ENCODE results near the gene CD59. TPM values are rescaled to one million over a fixed set of nuclear protein-coding genes. Genes with fewer than 3 reads are reported as not detected.
"Not testable (repeated sequence)": the region's sequence is repeated elsewhere in the genome, so short reads cannot be mapped to it uniquely, and the experiment has no call there.

The CD59 gene
- total RNA-seq, 1 experiment from 2014 or later, result 468 TPM

DNA sequence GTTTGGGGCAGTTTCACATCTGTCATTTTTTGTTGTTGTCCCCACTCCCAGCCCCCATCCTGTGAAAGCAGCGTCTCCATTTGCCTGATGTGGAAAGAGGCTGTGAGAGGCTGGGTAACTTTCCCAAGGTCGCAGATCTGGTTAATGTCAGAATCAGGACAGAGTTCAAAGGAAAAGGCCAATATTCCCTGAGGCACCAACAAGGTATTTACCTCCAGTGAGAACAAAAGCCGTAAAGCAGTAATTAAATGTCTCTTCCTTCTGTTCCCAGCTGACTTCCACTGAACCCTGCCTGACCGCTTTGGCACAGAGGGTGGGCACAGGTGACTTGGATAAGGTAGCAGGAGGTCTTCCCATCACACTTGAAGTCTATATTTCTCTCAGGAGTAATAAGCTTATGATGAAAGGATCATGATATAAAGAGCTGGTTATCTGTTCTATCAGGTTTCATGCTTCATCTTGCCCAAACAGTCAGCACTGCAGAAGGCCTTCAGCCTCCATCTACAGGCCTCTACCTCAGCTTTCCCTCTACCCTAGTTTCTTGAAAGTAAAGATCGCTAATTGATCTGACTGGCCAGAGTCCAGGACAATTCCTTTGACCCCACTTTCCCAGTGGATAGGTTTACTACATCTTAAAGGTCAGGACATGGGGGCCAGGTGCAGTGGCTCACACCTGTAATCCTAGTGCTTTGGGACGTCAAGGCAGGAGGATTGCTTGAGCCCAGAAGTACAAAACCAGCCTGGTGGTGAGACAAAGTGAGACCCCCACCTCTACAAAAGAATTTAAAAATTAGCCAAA is 45.0 kb downstream of the CD59 start:
- Histone ChIP-seq H3K36me3 (no peaks in the 10 kb centered on the region), H3K4me3 (no peak overlapping the region), H3K27me3 (replicated peaks) (no peaks in the 10 kb centered on the region), H3K9me3 (replicated peaks) (peaks cover 3% of the 10 kb centered on the region; the same call in 1 of the 2 replicates), H3K4me1 (replicated peaks) (peaks cover 67% of the 10 kb centered on the region), H3K27ac (peak overlapping the region; percentile 93)
- no peak for DNase-seq (ENCODE audit: low read depth in 1 of 2, low spot score in 2 of 2)

DNA sequence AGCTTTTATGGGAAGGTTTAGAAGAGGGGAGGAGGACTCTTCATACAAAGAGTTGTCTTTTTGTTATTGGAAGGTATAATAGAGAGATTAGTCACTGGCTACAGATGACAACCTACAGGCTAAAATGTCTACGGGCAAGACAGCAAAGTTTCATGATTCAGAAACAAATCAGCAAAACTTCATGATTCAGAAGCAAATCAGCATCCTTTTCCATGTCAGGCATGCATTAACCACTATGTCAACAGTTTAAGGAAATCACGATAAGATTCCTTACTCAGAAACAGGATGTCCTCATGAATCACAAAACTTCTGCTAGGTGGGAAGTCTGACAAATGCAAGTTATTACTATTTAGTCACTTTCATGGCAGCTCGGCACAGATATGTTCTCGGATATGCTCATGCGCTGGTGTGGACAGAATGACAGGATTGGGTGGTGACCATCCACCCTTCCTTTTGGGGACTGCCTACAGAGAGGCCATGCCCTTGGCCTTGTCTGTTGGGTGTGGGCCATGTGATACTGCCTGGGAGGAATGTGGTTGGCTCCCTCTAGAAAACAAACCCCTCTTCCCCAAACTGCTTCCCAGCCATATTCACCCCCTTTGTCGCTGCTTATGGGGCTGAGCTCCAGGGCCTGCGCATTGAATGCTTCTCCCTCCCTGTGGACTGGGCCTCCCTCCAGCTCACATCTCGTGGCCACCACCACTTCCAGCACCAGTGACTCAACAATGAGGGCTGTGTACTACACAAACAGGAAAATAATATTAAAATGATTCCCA is 45.7 kb downstream of the CD59 start:
- Histone ChIP-seq H3K27me3 (replicated peaks) (no peaks in the 10 kb centered on the region), H3K9me3 (replicated peaks) (peaks cover 3% of the 10 kb centered on the region; the same call in 1 of the 2 replicates), H3K27ac (peak overlapping the region; percentile 93), H3K4me1 (replicated peaks) (peaks cover 67% of the 10 kb centered on the region), H3K36me3 (no peaks in the 10 kb centered on the region), H3K4me3 (no peak overlapping the region)
- peak; percentile 93 to 97 for DNase-seq (ENCODE audit: low read depth in 1 of 2, low spot score in 2 of 2)

DNA sequence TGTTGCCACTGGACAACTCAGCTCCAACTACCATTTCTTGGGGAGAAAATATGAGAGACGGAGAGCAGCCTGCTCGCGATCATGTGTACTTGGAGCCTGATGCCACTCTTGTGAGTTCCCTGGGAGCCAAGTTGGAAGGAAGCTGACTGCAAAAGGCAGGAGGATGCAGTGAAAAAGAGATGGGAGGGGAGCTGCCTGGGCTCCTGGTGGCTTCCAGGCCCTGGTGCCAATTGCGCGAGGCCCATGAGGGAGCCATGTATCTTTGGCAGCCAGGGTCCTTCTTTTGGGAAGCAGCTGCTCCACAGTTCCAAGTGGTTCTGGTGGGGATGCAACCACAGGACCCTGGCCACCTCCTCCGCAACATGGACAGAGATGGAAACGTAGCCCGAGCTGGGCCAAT is 46.7 kb downstream of the CD59 start:
- no peaks in the 10 kb centered on the region for H3K36me3 ChIP-seq
- H3K27me3 ChIP-seq (replicated peaks), result no peaks in the 10 kb centered on the region
- H3K27ac ChIP-seq, result peak overlapping the region; percentile 93
- peak in 1 of 2 experiments; percentile 35 for DNase-seq (ENCODE audit: low read depth in 1 of 2, low spot score in 2 of 2)
- no peak overlapping the region for H3K4me3 ChIP-seq
- peaks cover 62% of the 10 kb centered on the region for H3K4me1 ChIP-seq (replicated peaks)
- peaks cover 3% of the 10 kb centered on the region; the same call in 1 of the 2 replicates for H3K9me3 ChIP-seq (replicated peaks)

DNA sequence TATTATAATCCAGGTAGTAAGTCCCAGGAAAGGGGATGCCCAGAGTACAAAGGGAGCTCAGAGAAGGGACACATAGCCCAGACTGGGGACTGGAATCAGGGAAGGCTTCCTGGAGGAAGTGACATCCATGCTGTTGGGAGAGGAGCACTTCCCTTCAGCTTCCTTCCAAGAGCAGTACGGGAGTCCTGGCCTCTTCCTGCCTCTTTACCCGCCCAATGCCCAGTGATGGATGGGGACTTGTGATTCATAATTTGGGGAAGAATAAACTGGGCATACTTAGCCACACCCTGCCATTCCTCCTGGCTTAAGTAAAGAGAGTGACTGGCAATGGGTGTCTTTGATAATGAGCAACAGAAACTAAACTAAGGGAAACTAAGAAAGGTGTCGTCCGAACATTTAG is 47.1 kb downstream of the CD59 start:
- Histone ChIP-seq H3K27ac (peak overlapping the region; percentile 93), H3K4me1 (replicated peaks) (peaks cover 58% of the 10 kb centered on the region), H3K36me3 (no peaks in the 10 kb centered on the region), H3K4me3 (no peak overlapping the region), H3K27me3 (replicated peaks) (no peaks in the 10 kb centered on the region), H3K9me3 (replicated peaks) (peaks cover 3% of the 10 kb centered on the region; the same call in 1 of the 2 replicates)
- no peak for DNase-seq (ENCODE audit: low read depth in 1 of 2, low spot score in 2 of 2)

DNA sequence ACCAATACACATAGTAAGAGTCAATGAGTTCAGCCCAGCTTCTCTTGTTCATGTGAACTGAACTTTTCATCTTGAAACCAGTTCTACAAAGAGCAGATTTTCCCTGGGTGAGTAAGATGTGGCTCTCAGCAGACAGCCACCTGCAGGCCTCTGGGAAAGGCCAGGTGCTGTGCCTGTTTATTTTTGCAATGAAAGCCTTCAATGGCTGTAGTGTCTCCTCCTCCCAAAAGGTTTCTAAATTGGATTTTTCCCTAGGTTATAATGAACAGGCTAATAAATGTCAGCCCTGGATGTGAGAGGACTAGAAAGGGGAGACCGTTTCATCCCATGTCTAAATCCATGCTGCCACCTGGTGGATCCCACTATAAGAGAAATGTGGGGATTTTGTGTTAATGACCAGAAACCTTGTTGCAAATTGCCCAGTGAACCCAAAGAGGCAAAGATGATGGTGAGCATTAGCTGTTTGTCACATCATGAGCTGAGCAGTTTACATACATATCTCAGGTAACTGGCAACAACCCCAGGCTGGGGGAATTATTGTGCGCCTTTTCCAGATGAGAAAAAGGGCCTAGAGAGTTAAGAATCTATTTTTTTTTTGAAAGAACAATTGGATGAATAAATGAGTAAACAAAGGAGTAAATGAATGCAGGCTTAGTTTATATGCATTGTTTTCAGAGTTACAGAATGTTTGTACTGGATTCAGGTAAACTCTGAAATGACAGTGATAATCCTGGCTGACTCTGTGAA is 48.3 kb downstream of the CD59 start:
- Histone ChIP-seq H3K27ac (no peak overlapping the region), H3K4me1 (replicated peaks) (peaks cover 47% of the 10 kb centered on the region), H3K4me3 (no peak overlapping the region), H3K9me3 (replicated peaks) (peaks cover 3% of the 10 kb centered on the region; the same call in 1 of the 2 replicates), H3K36me3 (no peaks in the 10 kb centered on the region), H3K27me3 (replicated peaks) (no peaks in the 10 kb centered on the region)
- DNase-seq (ENCODE audit: low read depth in 1 of 2, low spot score in 2 of 2), result peak in 1 of 2 experiments; percentile 62

DNA sequence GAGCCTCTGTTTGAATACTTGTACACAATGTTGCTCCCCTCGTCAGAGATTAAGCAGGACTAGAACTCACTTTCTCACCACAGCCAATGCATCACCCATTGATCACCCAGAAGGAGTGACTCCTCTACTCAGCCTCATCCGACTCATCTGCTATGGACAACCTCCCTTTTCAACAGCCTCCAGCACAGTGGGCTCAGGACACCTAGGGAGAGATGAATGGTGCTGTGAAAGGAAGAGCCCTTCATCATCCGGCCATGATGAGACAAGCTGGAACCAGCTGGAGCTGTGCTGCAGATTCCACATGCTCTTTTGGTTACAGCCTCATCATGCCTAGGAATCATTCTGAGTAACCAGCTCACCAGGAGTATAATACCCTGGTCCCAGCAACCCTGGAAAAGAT is 51.1 kb downstream of the CD59 start:
- Histone ChIP-seq H3K9me3 (replicated peaks) (peaks cover 3% of the 10 kb centered on the region; the same call in 1 of the 2 replicates), H3K4me3 (no peak overlapping the region), H3K4me1 (replicated peaks) (peaks cover 22% of the 10 kb centered on the region), H3K36me3 (no peaks in the 10 kb centered on the region), H3K27ac (no peak overlapping the region), H3K27me3 (replicated peaks) (no peaks in the 10 kb centered on the region; the same call in 1 of the 2 replicates)
- DNase-seq (ENCODE audit: low read depth in 1 of 2, low spot score in 2 of 2), result no peak

DNA sequence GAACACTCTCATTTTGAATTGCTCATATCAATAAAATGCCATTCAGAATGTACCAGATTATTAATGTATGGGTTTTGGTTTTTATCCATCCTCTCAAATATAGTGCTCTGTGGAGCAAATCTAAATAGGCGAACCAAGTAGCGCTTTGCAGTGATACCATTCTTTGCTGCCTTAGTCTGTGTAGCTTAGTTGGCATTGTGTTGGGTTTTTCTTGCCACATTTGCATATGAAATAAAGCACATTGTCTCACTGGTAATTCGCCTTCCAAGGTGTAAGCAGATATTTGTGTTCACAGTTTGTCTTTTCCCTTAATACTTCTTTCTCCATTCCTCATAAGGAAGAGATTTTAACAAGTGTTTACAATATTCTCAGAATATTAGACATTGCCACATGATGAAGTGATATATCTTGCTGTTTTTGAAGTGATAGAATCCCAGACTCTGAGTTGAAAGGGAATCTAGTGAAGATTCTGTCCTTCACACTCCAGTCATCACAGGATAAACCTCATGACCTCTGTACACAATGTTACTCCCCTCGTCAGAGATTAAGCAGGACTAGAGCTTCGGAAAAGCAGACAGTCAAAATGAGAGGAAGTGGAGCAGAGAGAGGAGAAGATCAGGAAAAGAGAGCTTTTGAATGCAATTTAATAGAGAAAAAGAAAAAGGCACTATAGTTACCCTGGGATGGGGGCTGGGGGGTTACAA is 52.1 kb downstream of the CD59 start:
- no peak overlapping the region for H3K27ac ChIP-seq
- peaks cover 13% of the 10 kb centered on the region for H3K4me1 ChIP-seq (replicated peaks)
- no peak for DNase-seq (ENCODE audit: low read depth in 1 of 2, low spot score in 2 of 2)
- H3K9me3 ChIP-seq (replicated peaks), result peaks cover 3% of the 10 kb centered on the region; the same call in 1 of the 2 replicates
- H3K27me3 ChIP-seq (replicated peaks), result no peaks in the 10 kb centered on the region; the same call in 1 of the 2 replicates
- no peaks in the 10 kb centered on the region for H3K36me3 ChIP-seq
- H3K4me3 ChIP-seq, result no peak overlapping the region

DNA sequence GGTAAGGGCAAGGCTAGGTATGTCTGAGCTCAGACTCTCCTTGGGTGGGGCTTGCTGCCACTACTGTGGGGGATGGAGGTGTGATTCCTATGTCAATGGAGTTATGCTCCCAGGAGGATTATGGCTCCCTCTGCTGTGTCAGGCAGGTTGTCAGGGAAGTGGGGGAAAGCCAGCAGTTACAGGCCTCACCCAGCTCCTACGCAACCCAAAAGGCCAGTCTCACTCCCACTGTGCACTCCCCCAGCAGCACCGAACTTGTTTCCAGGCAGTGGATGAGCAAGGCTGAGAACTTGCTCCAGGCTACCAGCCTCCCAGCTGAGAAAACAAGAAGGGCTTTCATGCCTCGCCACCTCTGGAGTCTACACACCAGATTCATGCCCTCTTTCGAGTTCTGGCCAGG is 53.8 kb downstream of the CD59 start:
- Histone ChIP-seq H3K27ac (no peak overlapping the region), H3K36me3 (no peaks in the 10 kb centered on the region), H3K4me3 (no peak overlapping the region), H3K9me3 (replicated peaks) (peaks cover 1% of the 10 kb centered on the region; the same call in 1 of the 2 replicates), H3K27me3 (replicated peaks) (no peaks in the 10 kb centered on the region; the same call in 1 of the 2 replicates), H3K4me1 (replicated peaks) (no peaks in the 10 kb centered on the region)
- no peak for DNase-seq (ENCODE audit: low read depth in 1 of 2, low spot score in 2 of 2)

DNA sequence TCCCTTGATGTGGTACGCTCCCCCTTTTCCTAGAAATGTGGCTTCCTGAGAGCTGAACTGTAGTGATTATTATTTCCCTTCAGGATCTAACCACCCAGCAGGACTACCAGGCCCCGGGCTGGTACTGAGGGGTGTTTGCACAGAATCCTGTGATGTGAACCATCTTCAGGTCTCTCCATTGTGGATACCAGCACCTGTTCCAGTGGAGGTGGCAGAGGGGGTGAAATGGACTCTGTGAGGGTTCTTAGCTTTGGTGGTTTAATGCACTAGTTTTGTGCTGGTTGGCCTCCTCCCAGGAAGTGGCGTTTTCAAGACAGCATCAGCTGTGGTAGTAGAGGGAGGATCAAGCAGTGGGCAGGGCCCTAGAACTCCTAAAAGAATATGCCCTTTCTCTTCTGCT is 54.2 kb downstream of the CD59 start:
- no peaks in the 10 kb centered on the region for H3K9me3 ChIP-seq (replicated peaks)
- no peak overlapping the region for H3K27ac ChIP-seq
- no peaks in the 10 kb centered on the region for H3K36me3 ChIP-seq
- H3K27me3 ChIP-seq (replicated peaks), result no peaks in the 10 kb centered on the region; the same call in 1 of the 2 replicates
- no peak for DNase-seq (ENCODE audit: low read depth in 1 of 2, low spot score in 2 of 2)
- H3K4me3 ChIP-seq, result no peak overlapping the region
- no peaks in the 10 kb centered on the region for H3K4me1 ChIP-seq (replicated peaks)

DNA sequence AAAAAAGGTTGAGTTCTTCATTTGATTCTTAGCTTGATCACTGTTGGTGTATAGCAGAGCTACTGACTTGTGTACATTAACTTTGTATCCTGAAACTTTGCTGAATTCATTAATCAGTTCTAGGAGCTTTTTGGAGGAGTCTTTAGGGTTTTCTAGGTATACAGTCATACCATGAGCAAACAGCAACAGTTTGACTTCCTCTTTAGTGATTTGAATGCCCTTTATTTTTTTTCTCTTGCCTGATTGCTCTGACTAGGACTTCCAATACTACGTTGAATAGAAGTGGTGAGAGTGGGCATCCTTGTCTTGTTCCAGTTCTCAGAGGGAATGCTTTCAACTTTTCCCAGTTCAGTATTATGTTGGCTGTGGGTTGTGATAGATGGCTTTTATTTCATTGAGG is 57.6 kb downstream of the CD59 start:
- not testable (repeated sequence) for H3K4me1 ChIP-seq (replicated peaks); H3K27me3 ChIP-seq (replicated peaks); DNase-seq (ENCODE audit: low read depth in 1 of 2, low spot score in 2 of 2); H3K4me3 ChIP-seq; H3K36me3 ChIP-seq; H3K9me3 ChIP-seq (replicated peaks); H3K27ac ChIP-seq

DNA sequence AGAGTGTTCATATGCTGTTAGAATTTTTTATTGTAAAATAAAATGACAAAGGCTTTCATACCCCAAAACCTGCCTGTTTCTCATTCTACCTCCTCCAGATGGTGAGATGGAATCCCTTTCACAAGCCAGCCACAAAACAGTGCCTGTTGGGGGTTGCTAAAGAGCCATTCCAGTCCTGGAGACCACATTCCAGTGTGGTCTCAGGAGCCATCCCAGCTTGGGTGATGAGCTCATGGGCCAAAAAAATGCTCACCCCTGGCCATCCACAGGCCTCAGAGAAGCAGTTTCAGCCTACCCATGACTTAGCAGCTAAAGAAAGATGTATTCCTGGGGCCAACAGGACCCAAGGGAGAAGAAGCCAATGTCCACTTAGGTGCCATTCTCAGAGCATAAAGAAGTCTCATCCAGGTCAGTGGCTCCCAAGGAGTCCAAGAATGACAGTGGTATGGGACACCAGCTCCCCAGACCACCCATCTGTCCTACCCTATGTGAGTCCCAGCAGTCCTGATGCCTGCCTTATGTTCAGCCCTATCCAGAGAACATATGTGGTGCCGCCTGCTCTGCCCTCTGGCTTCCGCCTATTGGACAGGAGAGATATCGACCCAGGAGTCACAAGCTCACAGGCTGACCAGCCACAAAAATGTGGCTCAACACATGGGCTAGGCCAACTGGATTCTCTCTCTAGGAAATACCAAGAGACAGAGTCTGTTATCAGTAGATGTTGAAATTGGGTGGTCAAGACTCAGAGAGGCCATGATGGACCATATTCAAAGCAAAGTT is 62.0 kb downstream of the CD59 start:
- Histone ChIP-seq H3K4me3 (no peak overlapping the region), H3K27ac (no peak overlapping the region), H3K9me3 (replicated peaks) (no peaks in the 10 kb centered on the region), H3K4me1 (replicated peaks) (peaks cover 10% of the 10 kb centered on the region), H3K27me3 (replicated peaks) (0 out of 2 replicates have a peak, but pooled peaks cover 2% of the 10 kb centered on the region), H3K36me3 (no peaks in the 10 kb centered on the region)
- peak in 1 of 2 experiments; percentile 34 for DNase-seq (ENCODE audit: low read depth in 1 of 2, low spot score in 2 of 2)

DNA sequence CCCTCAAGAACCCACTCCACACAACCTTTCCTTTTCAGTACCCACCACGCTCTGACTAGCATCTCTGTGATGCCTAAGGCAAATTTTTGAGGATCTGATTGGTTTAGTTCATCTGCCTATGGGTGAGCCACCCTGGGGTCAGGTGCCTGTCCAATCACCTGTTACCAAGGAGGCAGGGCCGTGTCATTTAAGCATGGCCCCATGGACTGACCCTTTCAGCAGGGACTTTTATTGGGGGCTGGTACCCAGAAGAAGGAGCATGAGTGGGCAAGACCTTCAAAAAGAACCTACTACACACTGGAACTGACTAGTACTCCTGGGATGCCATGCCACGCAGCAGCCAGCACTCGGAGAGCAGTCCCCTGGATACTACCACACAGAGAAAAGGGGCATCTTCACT is 64.0 kb downstream of the CD59 start:
- H3K27me3 ChIP-seq (replicated peaks), result 0 out of 2 replicates have a peak, but pooled peaks cover 2% of the 10 kb centered on the region
- no peak overlapping the region for H3K27ac ChIP-seq
- no peaks in the 10 kb centered on the region for H3K36me3 ChIP-seq
- H3K4me1 ChIP-seq (replicated peaks), result peaks cover 10% of the 10 kb centered on the region
- no peak overlapping the region for H3K4me3 ChIP-seq
- no peaks in the 10 kb centered on the region for H3K9me3 ChIP-seq (replicated peaks)
- DNase-seq (ENCODE audit: low read depth in 1 of 2, low spot score in 2 of 2), result no peak
